Body of pancreas (tissue), 4 donors: ENCODE data around the gene NR6A1.

Experiments
- CTCF ChIP-seq, 7 experiments: fragments of 450-650 bp in 4 of 7; fragments of 200-600 bp in 3 of 7; sonication (generic) in 3 of 7; IDR thresholded peaks; one replicate each; pipeline ENCODE4 v1.5.1; 2016 to 2019; ENCODE audit warnings: antibody characterized with exemption in 7 of 7
- POLR2A ChIP-seq, 3 donors: fragments of 450-650 bp; IDR thresholded peaks; one replicate each; pipeline ENCODE4 v1.6.1; 2016; ENCODE audit warnings: antibody characterized with exemption in 3 of 3, mild to moderate bottlenecking in 2 of 3

GRCh38 chr9:124475158-124475867 is 295.8 kb downstream of the NR6A1 start:
- no peak for TF ChIP-seq CTCF (IDR thresholded peaks at IDR 0.05)
- TF ChIP-seq POLR2A (IDR thresholded peaks at IDR 0.05): no peak
